Peyer's patch (tissue), 4 donors: ENCODE results near the gene PHF13. TPM values are rescaled to one million over a fixed set of nuclear protein-coding genes. Genes with fewer than 3 reads are reported as not detected.

Experiments
- DNase-seq, 3 donors: peaks; one replicate each; pipeline ENCODE4 v3.0.0-alpha.2; 2017 to 2019
- H3K27ac ChIP-seq, 4 donors: fragments of 200-600 bp; sonication (generic); one replicate each; pipeline ENCODE4 v1.5.1; 2016 to 2019
- H3K27me3 ChIP-seq, 2 donors: fragments of 200-600 bp; sonication (generic); one replicate each; pipeline ENCODE4 v1.5.1; 2019
- H3K36me3 ChIP-seq, 3 donors: fragments of 200-600 bp; sonication (generic); one replicate each; pipeline ENCODE4 v1.5.1; 2016 to 2019
- H3K4me1 ChIP-seq, 4 donors: fragments of 200-600 bp; sonication (generic); one replicate each; pipeline ENCODE4 v1.5.1; 2016 to 2019
- H3K4me3 ChIP-seq, 4 donors: fragments of 200-600 bp; sonication (generic); 1 replicate in 3 of 4; 2 replicates in 1 of 4; pipeline ENCODE4 v1.5.1; 2016 to 2019; ENCODE audit warnings: mild to moderate bottlenecking in 1 of 4
- H3K9me3 ChIP-seq, 4 donors: fragments of 200-600 bp; sonication (generic); one replicate each; pipeline ENCODE4 v1.5.1; 2016 to 2019; ENCODE audit warnings: mild to moderate bottlenecking in 1 of 4
- POLR2A ChIP-seq, 2 donors: fragments of 450-650 bp; IDR thresholded peaks; one replicate each; pipeline ENCODE4 v1.5.1; 2017; ENCODE audit warnings: antibody characterized with exemption in 2 of 2, mild to moderate bottlenecking in 2 of 2, moderate library complexity in 2 of 2
- total RNA-seq, 4 donors: library from RNA; depleted of rRNA; stranded (reverse); fragments of >200 nt; gene quantifications; one replicate each; pipeline ENCODE4 v1.1.0, GENCODE V29; 2016
- TF ChIP-seq, protein P1 (sequence below), 6 experiments: fragments of 450-650 bp in 4 of 6; fragments of 200-600 bp in 2 of 6; sonication (generic) in 1 of 6; IDR thresholded peaks; one replicate each; pipeline ENCODE4 v1.5.1; 2017 to 2019; ENCODE audit warnings: antibody characterized with exemption in 6 of 6, mild to moderate bottlenecking in 3 of 6, moderate library complexity in 1 of 6

The PHF13 gene
- total RNA-seq, 4 donors from 2014 or later = 3.3 to 7.4 (median 6.0) TPM

GRCh38 chr1:6580119-6580592 lies 33.4 kb upstream of the PHF13 start:
- TF ChIP-seq POLR2A (IDR thresholded peaks at IDR 0.05) = no peak
- TF ChIP-seq, protein P1, sequence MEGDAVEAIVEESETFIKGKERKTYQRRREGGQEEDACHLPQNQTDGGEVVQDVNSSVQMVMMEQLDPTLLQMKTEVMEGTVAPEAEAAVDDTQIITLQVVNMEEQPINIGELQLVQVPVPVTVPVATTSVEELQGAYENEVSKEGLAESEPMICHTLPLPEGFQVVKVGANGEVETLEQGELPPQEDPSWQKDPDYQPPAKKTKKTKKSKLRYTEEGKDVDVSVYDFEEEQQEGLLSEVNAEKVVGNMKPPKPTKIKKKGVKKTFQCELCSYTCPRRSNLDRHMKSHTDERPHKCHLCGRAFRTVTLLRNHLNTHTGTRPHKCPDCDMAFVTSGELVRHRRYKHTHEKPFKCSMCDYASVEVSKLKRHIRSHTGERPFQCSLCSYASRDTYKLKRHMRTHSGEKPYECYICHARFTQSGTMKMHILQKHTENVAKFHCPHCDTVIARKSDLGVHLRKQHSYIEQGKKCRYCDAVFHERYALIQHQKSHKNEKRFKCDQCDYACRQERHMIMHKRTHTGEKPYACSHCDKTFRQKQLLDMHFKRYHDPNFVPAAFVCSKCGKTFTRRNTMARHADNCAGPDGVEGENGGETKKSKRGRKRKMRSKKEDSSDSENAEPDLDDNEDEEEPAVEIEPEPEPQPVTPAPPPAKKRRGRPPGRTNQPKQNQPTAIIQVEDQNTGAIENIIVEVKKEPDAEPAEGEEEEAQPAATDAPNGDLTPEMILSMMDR (IDR thresholded peaks at IDR 0.05) = no peak
- Histone ChIP-seq H3K27ac (peak overlapping the region; percentile 95 to 96 (median 95)), H3K4me3 (peak overlapping the region; percentile 82 to 97 (median 90)), H3K9me3 (no peaks in the 10 kb centered on the region), H3K36me3 (no peaks in the 10 kb centered on the region), H3K4me1 (peaks cover 12 to 37% (median 16%) of the 10 kb centered on the region in 4 donors), H3K27me3 (no peaks in the 10 kb centered on the region)
- no peak for DNase-seq

GRCh38 chr1:6580593-6581409 lies 32.7 kb upstream of the PHF13 start:
- H3K4me1 ChIP-seq = peaks cover 12 to 37% (median 16%) of the 10 kb centered on the region in 4 donors
- H3K27ac ChIP-seq = peak overlapping the region; percentile 95 to 96 (median 95)
- DNase-seq = peak in 1 of 3 donors; percentile 61

DNA sequence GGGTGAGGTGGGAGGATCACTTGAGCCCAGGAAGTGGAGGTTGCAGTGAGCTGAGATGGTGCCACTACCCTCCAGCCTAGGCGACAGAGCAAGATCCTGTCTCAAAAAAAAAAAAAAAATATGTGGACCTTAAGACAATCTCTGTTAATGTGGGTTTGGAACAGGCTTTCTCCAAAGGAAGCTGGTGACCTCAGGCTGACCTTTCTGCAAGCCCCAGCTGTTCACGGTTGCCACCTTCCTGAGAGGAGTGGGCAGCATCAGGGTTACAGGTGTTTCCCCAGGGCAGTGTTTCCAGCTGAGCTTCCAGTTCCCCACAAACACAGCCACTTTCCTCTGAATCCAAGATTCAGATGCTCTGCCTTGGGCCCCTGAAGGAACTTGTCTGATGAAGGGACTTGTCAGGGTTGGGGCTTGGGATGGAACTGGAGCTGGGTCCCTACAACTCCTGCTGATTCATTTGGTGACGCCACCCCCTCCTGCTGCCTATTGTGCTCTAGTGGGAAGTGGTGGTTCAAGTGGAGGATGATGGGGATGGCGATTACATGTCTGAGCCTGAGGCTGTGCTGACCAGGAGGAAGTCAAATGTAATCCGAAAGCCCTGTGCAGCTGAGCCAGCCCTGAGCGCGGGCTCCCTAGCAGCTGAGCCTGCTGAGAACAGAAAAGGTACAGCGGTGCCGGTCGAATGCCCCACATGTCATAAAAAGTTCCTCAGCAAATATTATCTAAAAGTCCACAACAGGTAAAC lies 31.8 kb upstream of the PHF13 start:
- H3K27ac ChIP-seq = peak overlapping the region; percentile 95 to 96 (median 95)
- H3K4me1 ChIP-seq = peaks cover 12 to 37% (median 16%) of the 10 kb centered on the region in 4 donors
- TF ChIP-seq, protein P1 (IDR thresholded peaks at IDR 0.05) = no peak
- no peak for TF ChIP-seq POLR2A (IDR thresholded peaks at IDR 0.05)
- no peaks in the 10 kb centered on the region for H3K36me3 ChIP-seq
- peak overlapping the region in 2 of 4 donors; percentile 46 to 97 for H3K4me3 ChIP-seq
- H3K9me3 ChIP-seq = no peaks in the 10 kb centered on the region
- DNase-seq = peak in 2 of 3 donors; percentile 18 to 64
- H3K27me3 ChIP-seq = no peaks in the 10 kb centered on the region

More at GRCh38 chr1:6580593-6581409, 32.7 kb upstream of the PHF13 start:
- Histone ChIP-seq H3K27me3 (no peaks in the 10 kb centered on the region), H3K9me3 (no peaks in the 10 kb centered on the region), H3K4me3 (peak overlapping the region; percentile 82 to 97 (median 90)), H3K36me3 (no peaks in the 10 kb centered on the region)
- no peak for TF ChIP-seq POLR2A (IDR thresholded peaks at IDR 0.05)
- TF ChIP-seq, protein P1 (IDR thresholded peaks at IDR 0.05) = no peak

DNA sequence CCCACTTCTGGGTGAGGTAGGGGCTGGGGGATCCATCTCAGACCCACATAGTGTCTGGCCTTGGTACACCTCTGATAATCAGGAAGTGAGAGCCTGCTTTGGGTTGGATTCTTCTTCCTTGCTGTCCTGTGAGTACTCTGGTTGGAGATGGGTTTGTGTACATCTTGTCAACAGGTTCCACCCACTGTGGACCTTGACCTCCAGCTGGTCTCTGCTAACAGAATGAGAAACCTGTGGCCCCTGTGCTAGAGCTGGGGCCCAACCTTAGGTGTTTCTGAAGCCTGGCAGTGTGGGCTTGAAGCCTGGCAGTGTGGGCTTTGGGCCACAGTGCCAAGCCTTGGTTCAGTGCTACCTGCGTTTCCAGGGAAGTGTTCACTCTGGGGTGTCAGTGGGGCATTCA lies 31.2 kb upstream of the PHF13 start:
- H3K4me1 ChIP-seq = peaks cover 12 to 37% (median 16%) of the 10 kb centered on the region in 4 donors
- peak in 2 of 3 donors; percentile 87 to 92 for DNase-seq
- H3K4me3 ChIP-seq = peak overlapping the region in 2 of 4 donors; percentile 46 to 97
- no peaks in the 10 kb centered on the region for H3K9me3 ChIP-seq
- H3K27ac ChIP-seq = peak overlapping the region in 3 of 4 donors; percentile 54 to 95 (median 95)
- H3K27me3 ChIP-seq = no peaks in the 10 kb centered on the region
- peaks cover 0 to 3% (median 0%) of the 10 kb centered on the region in 3 donors for H3K36me3 ChIP-seq
- TF ChIP-seq POLR2A (IDR thresholded peaks at IDR 0.05) = peak; percentile 30 to 68
- TF ChIP-seq, protein P1 (IDR thresholded peaks at IDR 0.05) = no peak
